MM.1S (cell line): ENCODE results near the gene GCK.

Experiments used
- DNase-seq: peaks from one replicate; pipeline ENCODE4 v3.0.0-alpha.2; 2015
- H2AFZ ChIP-seq: fragments of 300-600 bp; sonication (generic); 2 replicates; pipeline ENCODE4 v1.6.0; 2016; ENCODE audit warnings: antibody characterized with exemption, low read length
- H3F3A ChIP-seq: fragments of 300-600 bp; sonication (generic); 2 replicates; pipeline ENCODE4 v1.6.1; 2016; ENCODE audit warnings: mild to moderate bottlenecking, antibody characterized with exemption, low read length, moderate library complexity, mixed read lengths; ENCODE audit not compliant: insufficient read depth
- H3K27ac ChIP-seq: fragments of 300-600 bp; sonication (generic); 2 replicates; pipeline ENCODE4 v1.5.1; 2016; ENCODE audit warnings: mild to moderate bottlenecking, low read length
- H3K27me3 ChIP-seq: fragments of 300-600 bp; sonication (generic); replicated peaks from 2 replicates; pipeline ENCODE4 v1.6.0; 2016; ENCODE audit warnings: low read length; ENCODE audit not compliant: insufficient read depth
- H3K36me3 ChIP-seq: fragments of 300-600 bp; sonication (generic); replicated peaks from 2 replicates; pipeline ENCODE4 v1.6.1; 2016; ENCODE audit warnings: mild to moderate bottlenecking, low read length, mixed read lengths; ENCODE audit not compliant: insufficient read depth
- H3K4me1 ChIP-seq: fragments of 300-600 bp; sonication (generic); 2 replicates; pipeline ENCODE4 v1.6.1; 2016; ENCODE audit warnings: low read length, mixed read lengths
- H3K4me2 ChIP-seq: fragments of 300-600 bp; sonication (generic); 2 replicates; pipeline ENCODE4 v1.6.0; 2016; ENCODE audit warnings: low read depth, low read length
- H3K4me3 ChIP-seq: fragments of 300-600 bp; sonication (generic); 2 replicates; pipeline ENCODE4 v1.5.1; 2016; ENCODE audit warnings: low read length, mixed read lengths
- H3K79me2 ChIP-seq: fragments of 300-600 bp; sonication (generic); 2 replicates; pipeline ENCODE4 v1.6.1; 2016; ENCODE audit warnings: mixed run types, low read length, mixed read lengths
- H3K9ac ChIP-seq: fragments of 300-600 bp; sonication (generic); 2 replicates; pipeline ENCODE4 v1.6.1; 2016; ENCODE audit warnings: low read length, mixed read lengths
- H3K9me2 ChIP-seq: fragments of 300-600 bp; sonication (generic); replicated peaks from 2 replicates; pipeline ENCODE4 v1.6.1; 2016; ENCODE audit warnings: mild to moderate bottlenecking, low read length, mixed read lengths; ENCODE audit not compliant: insufficient read depth
- H3K9me3 ChIP-seq: fragments of 300-600 bp; sonication (generic); replicated peaks from 2 replicates; pipeline ENCODE4 v1.6.1; 2016; ENCODE audit warnings: mild to moderate bottlenecking, low read length, mixed read lengths; ENCODE audit not compliant: insufficient read depth
- H4K20me1 ChIP-seq: fragments of 300-600 bp; sonication (generic); 2 replicates; pipeline ENCODE4 v1.6.1; 2016; ENCODE audit warnings: mild to moderate bottlenecking, low read length, moderate library complexity, mixed read lengths; ENCODE audit not compliant: insufficient read depth
- EZH2 ChIP-seq: fragments of 300-600 bp; sonication (generic); optimal IDR thresholded peaks from 2 replicates; pipeline ENCODE3; 2017; ENCODE audit warnings: low read depth, mild to moderate bottlenecking, antibody characterized with exemption, low read length, mixed read lengths
- EZH2phosphoT487 ChIP-seq: fragments of 300-600 bp; sonication (generic); IDR thresholded peaks from 2 replicates; pipeline ENCODE4 v1.6.1; 2018; ENCODE audit warnings: antibody characterized with exemption, low read length
- TF ChIP-seq, protein P1 (sequence below): fragments of 300-600 bp; sonication (generic); IDR thresholded peaks from 2 replicates; pipeline ENCODE4 v1.5.1; 2016; ENCODE audit warnings: antibody characterized with exemption, low read length, mixed read lengths

GCK gene

DNA sequence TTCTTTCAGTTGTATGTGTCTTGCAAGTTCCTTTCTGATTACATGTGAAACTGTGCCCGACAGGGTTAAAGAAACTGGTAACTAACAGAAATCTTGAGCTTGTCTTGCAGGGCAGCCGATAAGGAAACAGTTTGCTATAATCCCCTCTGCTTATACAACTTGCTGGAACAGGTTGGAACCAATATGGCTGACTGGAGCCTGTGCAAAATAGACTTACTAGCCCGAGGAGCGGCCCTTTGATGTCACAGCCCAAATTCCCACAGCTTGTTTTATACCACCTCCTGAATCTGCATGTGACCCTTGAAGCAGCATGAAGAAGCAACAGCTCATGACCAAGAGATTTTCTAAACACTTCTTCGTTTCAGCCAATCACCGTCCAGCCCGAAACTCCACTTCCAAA, 8.2 kb upstream of the GCK start:
- H3K9me3 ChIP-seq, result no peaks in the 10 kb centered on the region
- no peak overlapping the region for H3K4me2 ChIP-seq
- H3F3A ChIP-seq, result no peaks in the 10 kb centered on the region
- no peak overlapping the region for H2AFZ ChIP-seq
- no peaks in the 10 kb centered on the region for H3K27me3 ChIP-seq
- H3K79me2 ChIP-seq, result peaks cover 16% of the 10 kb centered on the region
- no peaks in the 10 kb centered on the region for H3K9me2 ChIP-seq
- no peak for DNase-seq
- H3K9ac ChIP-seq, result no peak overlapping the region
- H3K27ac ChIP-seq, result no peak overlapping the region
- H4K20me1 ChIP-seq, result no peaks in the 10 kb centered on the region
- 0 out of 2 replicates have a peak, but pooled peaks cover 3% of the 10 kb centered on the region for H3K4me1 ChIP-seq
- TF ChIP-seq, protein P1, sequence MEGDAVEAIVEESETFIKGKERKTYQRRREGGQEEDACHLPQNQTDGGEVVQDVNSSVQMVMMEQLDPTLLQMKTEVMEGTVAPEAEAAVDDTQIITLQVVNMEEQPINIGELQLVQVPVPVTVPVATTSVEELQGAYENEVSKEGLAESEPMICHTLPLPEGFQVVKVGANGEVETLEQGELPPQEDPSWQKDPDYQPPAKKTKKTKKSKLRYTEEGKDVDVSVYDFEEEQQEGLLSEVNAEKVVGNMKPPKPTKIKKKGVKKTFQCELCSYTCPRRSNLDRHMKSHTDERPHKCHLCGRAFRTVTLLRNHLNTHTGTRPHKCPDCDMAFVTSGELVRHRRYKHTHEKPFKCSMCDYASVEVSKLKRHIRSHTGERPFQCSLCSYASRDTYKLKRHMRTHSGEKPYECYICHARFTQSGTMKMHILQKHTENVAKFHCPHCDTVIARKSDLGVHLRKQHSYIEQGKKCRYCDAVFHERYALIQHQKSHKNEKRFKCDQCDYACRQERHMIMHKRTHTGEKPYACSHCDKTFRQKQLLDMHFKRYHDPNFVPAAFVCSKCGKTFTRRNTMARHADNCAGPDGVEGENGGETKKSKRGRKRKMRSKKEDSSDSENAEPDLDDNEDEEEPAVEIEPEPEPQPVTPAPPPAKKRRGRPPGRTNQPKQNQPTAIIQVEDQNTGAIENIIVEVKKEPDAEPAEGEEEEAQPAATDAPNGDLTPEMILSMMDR, result no peak
- TF ChIP-seq EZH2phosphoT487 (no peak), EZH2 (no peak)
- H3K36me3 ChIP-seq, result no peaks in the 10 kb centered on the region
- H3K4me3 ChIP-seq, result no peak overlapping the region

DNA sequence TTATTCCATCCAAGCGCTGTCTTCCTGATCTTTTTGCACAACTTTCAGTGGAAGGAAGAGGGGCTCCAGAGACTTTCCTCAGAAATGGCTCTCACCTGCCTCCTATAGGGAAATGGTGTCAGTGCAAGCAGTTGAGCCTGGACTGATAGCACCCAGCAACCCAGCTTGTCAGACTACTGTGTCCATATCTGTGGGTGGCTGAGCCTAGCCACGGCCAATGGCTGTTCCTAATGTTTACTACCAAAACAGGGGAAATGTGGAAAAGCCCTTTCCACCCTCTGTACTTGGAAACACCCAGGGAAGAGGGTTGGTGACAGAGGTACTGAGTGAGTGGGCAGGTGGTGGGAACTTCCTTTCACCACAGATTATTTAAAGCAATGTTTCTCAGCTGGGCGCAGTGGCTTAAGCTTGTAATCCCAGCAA, 7.2 kb upstream of the GCK start:
- Histone ChIP-seq H3K9me3 (no peaks in the 10 kb centered on the region), H3K4me1 (no peaks in the 10 kb centered on the region), H2AFZ (no peak overlapping the region), H3K4me2 (no peak overlapping the region), H3K9me2 (no peaks in the 10 kb centered on the region), H3K27ac (no peak overlapping the region), H3K36me3 (no peaks in the 10 kb centered on the region), H3F3A (no peaks in the 10 kb centered on the region), H3K9ac (no peak overlapping the region), H3K27me3 (no peaks in the 10 kb centered on the region), H3K79me2 (peaks cover 6% of the 10 kb centered on the region), H4K20me1 (no peaks in the 10 kb centered on the region), H3K4me3 (no peak overlapping the region)
- peak; percentile 24 for DNase-seq
- TF ChIP-seq EZH2 (no peak), EZH2phosphoT487 (no peak)
- TF ChIP-seq, protein P1, result peak; percentile 59

DNA sequence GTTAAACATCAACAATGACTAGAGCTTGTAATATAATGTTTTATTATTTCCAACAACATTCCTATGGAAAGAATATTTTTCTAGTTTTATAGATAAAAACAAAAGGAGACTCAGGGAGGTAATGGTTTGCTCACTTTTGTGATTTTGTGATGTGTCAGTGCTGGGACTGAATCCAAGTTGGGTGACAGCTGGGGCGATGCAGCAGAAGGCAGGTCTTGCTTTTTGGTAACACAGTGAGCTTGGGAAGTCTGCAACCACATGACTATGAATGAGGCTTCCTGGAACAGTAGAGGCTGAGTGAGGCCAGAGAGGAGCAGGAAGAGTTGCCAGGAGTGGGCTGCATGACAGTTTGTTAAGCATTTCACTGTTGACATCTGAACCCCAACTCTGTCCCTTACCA, 6.7 kb upstream of the GCK start:
- H3K9ac ChIP-seq, result no peak overlapping the region
- TF ChIP-seq EZH2 (no peak), EZH2phosphoT487 (no peak)
- TF ChIP-seq, protein P1, result no peak
- no peaks in the 10 kb centered on the region for H3K36me3 ChIP-seq
- no peak overlapping the region for H3K4me2 ChIP-seq
- no peaks in the 10 kb centered on the region for H3K4me1 ChIP-seq
- H3K27me3 ChIP-seq, result no peaks in the 10 kb centered on the region
- no peaks in the 10 kb centered on the region for H3F3A ChIP-seq
- no peak overlapping the region for H3K4me3 ChIP-seq
- H2AFZ ChIP-seq, result no peak overlapping the region
- no peak for DNase-seq
- no peaks in the 10 kb centered on the region for H3K9me2 ChIP-seq
- no peak overlapping the region for H3K27ac ChIP-seq
- peaks cover under 1% of the 10 kb centered on the region for H3K79me2 ChIP-seq
- no peaks in the 10 kb centered on the region for H3K9me3 ChIP-seq
- no peaks in the 10 kb centered on the region for H4K20me1 ChIP-seq
